ENCODE results near the gene TRAF3.

The TRAF3 gene

DNA sequence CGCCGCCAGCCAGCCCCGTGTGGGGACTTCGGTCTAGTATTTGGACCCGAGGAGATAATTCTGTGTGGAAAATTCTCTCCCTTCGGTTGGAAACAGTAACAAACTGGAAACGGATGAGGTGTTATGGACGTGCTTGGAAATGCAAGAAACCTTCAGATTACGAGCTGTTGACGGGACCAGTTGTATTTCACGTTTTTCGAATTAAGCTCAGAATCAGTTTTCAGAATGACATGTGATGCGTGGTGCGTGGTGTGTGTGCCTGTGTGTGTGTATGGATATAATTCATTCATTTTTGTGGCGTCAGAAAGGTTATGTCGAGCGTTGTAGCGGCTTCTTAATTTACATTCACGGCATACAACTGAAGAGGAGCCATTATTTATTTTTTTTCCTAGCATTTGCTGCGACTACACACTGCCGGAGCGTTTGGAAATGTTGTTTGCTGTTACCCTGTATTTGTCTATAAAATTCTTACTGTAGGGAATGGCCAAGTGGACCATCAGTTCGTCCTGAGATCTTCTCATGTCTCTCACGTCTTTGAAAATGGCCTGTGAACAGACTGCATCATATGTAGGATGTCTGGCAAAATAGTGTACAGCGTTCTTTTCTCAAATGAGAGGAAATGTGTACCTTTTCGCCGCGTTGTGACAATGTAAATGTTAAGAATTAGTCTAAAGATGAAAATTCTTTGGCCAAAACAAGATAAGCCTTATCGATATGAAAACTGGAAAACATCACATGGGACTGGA lies 1.3 kb downstream of the TRAF3 start:
- no peak for DNase-seq

GRCh38 chr14:102779084-102779462 lies 1.8 kb downstream of the TRAF3 start:
- no peak for DNase-seq

GRCh38 chr14:102779574-102780315 lies 2.5 kb downstream of the TRAF3 start:
- DNase-seq = no peak

DNA sequence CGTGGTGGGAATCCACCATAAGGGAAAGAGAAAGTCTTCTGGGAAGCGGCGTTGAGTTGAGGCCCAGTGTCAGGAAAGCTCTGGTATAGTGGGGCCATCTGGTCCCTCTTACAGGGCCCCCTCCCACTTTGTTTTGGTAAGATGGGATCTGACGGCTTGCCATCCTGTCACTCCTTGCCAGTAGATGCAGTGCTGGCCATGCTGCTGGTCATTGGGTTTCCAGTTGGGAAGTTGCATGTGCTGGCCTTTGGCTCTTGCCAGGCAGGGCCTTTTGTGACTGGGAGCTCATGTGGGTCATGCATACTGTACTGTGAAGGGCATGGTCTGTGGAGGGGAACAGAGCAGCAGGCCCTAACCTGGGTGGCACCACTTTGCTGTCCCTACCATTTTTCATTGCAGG lies 3.8 kb downstream of the TRAF3 start:
- DNase-seq = no peak

DNA sequence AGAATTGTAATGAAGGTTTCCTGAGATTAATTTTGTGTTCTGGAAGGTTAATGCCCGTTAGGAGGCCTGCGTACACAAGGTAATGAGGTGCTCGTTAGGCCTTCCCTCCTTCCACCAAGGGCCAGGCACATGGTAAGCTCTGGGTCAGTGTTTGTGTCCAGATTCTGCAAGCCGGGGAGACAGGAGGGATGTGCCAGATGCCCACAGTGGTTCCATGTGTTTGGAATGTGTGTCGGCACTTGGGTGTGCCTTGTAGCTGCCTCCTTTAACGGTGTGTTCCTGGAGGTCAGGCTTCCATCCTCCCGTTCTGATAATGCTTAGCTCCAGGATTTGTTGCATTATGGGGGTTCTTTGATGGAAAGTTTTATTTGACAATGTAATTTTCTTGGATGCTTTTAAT lies 5.7 kb downstream of the TRAF3 start:
- DNase-seq = no peak

DNA sequence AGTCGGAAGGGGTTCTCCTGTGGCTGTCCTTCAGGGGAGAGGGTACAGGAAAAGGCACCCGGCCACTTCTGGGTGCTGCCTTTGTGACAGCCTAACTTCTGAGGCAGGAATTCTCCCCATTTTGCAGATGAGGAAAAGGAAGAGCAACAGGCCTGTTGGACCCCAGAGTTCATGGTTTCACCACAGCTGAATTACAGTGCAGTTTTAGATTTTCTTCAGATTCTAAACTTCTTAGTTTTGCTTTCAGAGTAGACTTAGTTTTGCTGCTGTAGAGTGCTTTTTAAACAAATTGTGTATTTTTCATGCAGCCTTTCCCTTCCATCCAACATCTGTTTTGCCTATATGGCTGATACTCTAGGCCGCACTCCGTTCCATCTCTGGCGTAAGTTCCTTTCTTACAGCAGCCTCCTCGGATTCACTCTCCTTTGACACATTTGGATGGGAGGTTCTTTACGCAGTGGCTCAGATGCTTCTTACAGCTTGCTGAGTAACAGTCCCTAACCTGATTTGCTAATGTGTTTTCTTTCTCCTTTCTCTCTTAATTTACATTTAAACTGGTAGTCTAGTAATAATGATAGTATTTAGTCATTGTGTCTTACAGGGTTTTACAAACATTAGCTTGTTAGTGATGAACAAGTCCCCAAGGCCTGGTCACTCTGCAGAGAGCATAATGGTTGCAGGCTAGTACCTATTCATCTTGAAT lies 7.8 kb downstream of the TRAF3 start:
- DNase-seq = no peak

DNA sequence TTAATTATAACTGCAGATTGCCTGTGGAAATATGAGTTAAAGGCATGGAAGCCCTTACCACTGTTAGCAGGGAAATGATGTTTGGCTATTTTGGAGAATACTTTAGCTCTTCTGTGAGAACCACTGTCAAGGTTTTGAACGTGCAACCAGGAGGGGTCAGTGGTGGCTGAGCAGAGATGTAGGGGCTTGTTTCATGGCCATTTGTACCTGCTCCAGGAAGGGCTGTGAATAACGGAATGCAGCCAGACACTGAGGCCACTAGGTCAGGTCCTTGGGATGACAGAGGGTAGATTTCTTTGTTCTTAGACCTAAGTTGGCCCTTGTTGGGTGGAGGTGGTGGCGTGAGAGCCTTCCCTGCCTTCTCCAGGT lies 8.3 kb downstream of the TRAF3 start:
- DNase-seq = no peak

- no peak for DNase-seq
Measured at GRCh38 chr14:102786768-102787167, 9.5 kb downstream of the TRAF3 start.

DNA sequence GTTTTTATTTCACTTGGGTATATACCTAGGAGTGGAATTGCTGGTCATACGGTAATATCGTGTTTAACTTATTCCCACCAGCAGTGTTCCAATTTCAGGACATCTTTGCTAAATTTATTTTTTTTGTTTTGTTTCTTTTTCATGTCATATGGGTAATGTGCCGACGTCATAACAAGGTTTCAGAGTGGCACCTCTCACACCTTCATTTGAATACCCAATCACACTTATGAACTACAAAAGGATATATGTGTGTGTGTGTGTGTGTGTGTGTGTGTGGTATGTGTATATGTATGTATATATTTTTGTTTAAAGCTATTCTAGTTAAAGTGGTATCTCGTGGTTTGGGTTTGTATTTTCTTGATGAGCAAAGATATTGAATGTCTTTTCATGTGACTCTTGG lies 12.1 kb downstream of the TRAF3 start:
- DNase-seq = no peak

GRCh38 chr14:102793531-102794328 lies 16.5 kb downstream of the TRAF3 start:
- no peak for DNase-seq

- no peak for DNase-seq
Measured at GRCh38 chr14:102795060-102795925, 18.0 kb downstream of the TRAF3 start.

DNA sequence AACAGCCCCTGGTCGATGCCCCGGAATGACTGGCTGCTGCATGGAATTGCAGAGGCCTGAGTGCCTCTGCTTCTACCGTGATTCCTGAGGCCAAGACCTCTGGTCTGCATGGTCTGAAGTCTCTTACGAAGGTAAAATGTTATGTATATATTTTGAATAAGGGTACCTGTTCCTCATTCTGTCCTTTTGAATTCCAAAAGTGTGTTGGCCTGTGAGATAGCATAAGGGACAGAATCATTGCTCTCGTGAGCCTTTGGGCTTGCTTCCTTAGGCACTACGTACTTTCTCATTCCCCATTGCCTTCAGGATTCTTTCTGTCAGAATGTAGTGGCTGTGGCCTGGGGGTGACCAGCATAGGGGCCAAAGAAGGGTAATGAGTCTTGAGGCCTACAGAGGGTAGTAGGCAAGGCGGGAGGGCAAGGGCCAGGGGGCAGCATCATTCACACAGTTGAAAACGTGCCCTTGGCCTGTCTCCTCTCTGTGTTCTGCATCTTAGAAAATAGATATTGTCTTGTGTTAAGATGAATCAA lies 19.5 kb downstream of the TRAF3 start:
- no peak for DNase-seq

DNA sequence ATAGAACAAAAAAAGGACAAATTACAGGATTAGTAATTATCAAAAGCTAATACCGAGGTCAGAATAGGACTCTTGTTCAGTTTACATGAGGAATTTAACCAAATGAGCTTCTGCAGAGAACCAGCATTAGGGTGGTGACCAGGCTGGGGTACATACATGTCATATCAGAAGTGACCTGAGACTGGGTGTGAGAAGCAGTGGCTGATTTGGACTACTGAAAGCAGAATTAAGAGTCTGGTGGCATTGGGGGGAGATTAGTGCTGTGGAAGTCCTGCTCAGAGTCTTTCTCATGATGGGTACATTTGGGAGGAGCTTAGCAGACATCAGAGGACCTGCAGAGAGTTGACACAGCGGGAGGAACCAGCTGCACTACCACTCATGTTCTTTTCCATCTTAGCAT lies 21.7 kb downstream of the TRAF3 start:
- DNase-seq = no peak

- no peak for DNase-seq
Measured at GRCh38 chr14:102799684-102800562, 22.7 kb downstream of the TRAF3 start.

DNA sequence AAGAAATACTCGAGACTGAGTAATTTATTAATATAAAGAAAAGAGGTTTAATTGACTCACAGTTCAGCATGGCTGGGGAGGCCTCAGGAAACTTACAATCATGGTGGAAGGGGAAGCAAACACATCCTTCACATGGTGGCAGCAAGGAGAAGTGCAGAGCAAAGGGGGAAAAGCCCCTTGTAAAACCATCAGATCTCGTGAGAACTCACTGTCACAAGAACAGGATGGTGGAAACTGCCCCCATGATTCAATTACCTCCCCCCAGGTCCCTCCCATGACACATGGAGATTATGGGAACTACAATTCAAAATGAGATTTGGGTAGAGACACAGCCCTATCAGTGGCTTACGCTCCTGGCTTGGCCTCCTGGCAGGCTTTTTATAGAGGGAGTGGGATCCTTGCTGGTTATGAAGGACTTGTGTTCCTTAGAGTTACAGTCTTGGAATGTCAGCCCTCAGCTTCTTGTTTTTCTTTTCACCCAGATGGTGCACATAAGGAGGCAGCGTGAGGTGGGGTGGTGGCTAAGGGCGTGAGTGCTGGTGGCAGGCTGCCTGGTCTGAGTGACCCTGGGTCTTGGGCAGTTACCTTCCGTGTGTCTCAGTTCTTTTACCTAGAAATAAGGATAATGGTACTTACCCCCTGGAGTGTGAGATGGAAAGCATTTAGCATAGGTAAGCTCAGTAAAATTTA lies 25.7 kb downstream of the TRAF3 start:
- DNase-seq = no peak

DNA sequence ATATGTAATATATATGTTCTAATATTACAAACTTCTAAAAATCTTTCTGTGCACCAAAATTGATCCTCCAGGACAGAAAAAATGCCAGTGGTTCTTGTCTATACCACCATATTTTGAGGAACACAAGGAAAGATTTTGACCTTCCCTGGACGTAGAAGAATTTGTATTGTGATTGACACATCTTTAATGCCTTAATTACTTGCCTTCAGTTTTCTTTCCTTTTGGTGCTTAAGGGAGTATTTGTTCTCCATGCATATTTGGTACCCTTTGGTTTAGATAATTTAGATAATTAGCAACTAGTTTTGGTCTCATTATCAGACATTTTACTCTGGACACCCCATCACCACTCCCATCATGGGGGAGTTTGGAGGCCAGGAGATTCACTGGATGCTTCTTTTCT lies 27.6 kb downstream of the TRAF3 start:
- no peak for DNase-seq

DNA sequence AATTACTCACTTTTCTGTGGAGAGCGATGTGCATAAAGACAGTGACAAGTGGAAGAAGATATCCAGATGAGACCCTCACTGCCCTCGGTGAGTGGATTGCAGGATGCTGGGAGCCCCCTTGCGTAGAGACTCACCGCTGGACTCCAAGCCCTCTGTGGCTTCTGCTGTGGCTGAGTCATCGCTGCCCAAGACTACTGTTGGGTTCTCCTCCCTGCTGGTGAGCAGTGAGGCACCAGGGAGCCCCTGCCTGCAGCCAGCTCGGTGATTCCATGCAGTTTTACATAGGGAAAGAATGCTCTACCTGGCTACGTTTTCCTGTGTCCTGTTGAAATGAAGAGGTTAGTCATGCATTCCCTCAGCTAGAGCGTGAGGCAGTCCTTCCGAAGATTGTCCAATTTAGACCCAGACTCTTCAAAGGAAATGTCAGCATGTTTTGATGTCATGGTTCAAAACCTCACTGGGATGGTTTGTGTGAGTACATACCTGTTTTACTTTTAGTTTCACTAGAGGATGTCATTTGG lies 28.2 kb downstream of the TRAF3 start:
- DNase-seq = no peak

DNA sequence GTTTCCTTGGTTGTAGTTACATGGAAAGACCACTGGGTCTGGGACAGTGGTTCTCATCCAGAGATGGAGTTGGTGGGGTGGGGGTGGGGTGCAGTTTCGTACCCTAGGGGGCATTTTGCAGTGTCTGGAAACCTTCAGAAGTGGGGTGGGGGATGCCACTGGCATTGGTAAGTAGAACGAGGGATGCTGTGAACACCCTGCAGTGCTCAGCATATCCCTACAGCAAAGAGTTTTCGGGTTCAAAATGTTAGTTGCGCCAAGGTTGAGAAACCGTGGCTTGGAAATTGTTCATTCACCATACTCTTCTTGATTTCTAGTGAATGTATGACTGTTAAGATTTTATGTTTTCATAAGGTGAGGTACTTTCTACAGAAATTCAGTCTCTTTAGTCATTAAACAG lies 28.7 kb downstream of the TRAF3 start:
- no peak for DNase-seq

GRCh38 chr14:102806447-102806846 lies 29.2 kb downstream of the TRAF3 start:
- DNase-seq = no peak

GRCh38 chr14:102807013-102807406 lies 29.8 kb downstream of the TRAF3 start:
- no peak for DNase-seq

Measured in SHP77 treated with DMSO at 0.1 percent for 48 hours (cell line).